GM18868 (cell line): ENCODE measurements around the gene MCM6.

ENCODE experiments used
- ATAC-seq: cut with Tn5 transposase; IDR thresholded peaks from one replicate; pipeline ENCODE4 v1.9.1; 2021; ENCODE audit warnings: mild to moderate bottlenecking, moderate library complexity; ENCODE audit not compliant: unreplicated experiment

MCM6 gene

DNA sequence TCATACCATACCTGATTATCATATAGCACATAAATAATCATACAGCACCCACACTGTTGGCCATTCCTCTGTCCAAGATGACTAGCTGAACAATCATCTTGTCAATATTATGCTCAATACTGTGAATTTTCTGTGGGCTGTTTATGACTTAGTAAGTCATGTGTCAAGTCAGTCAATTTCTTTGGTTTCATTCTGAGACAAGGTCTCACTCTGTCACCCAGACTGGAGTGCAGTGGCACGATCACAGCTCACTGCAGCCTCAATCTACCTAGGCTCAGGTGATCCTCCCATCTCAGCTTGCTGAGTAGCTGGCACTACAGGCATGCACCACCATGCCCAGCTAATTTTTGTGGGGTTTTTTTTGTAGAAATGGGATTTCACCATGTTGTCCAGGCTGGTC lies 5.7 kb downstream of the MCM6 start:
- peak; percentile 73 for ATAC-seq

DNA sequence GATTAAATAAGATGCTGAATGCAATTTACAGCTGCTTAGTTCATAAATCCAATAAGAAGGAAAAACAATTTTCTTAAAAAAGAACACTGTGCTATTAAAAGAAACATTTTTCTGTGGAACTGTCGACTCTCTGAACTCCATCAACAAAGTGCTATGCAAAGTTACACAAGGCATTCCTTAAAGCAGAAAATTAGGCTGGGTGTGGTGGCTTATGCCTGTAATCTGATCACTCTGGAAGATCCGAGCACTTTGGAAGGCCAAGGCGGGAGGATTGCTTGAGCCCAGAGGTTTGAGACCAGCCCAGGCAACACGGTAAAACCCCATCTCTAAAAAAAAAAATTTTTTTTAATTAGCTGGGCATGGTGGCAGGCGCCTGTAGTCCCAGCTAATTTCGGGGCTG lies 13.0 kb downstream of the MCM6 start:
- no peak for ATAC-seq

DNA sequence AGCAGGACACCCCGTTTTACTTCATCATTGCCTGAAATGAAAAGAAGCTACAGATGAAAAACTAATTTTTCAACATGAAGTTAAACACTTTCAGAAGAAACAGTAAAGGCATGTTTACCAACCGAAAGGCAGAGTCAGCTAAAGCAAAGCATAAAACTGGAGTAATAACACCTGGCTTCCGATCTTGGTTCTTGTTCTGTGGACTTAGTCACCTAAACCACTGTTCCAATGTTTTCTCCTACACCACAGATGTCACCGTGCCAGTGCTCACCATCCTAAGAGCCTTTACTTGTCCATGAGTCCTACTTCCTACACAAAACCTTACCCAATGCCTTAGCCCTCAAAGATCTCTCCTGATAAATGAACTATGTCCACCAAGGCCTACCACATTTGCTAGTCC lies 13.5 kb downstream of the MCM6 start:
- no peak for ATAC-seq

DNA sequence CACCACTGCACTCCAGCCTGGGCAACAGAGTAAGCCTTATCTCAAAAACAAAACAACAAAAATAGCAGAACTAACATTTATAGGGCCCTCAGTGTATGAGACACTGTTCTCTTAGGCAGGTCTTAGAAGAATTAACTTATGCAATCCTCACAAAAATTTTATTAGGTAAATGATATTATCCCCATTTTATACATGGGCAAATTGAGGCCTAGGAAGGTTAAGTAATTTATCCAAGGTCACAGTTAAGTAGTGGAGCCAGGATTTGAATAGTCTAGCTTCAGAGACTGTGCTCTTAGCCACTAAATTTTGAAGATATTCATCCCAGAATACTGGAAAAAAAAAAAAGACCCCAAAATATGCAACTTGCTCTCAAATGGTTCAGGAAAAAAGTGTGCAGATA lies 22.8 kb downstream of the MCM6 start:
- no peak for ATAC-seq

DNA sequence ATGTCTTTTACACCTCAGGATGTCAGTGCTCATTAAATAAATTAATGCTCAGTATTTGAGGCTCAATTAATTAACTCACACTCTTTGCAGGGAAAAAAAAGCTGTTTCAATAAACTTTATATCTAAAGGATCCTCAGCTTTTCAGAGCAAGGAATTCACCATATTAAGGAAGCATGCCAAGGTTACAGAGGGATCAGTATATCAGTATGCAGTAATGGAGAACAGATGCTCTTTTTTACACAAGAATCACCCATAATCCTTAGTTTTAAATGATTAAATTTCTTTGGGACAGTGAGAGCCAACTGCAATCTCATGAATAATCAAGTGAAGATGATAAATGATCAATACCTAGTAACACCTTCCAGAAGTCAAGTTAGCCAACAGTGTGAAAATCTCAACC lies 24.4 kb downstream of the MCM6 start:
- no peak for ATAC-seq

DNA sequence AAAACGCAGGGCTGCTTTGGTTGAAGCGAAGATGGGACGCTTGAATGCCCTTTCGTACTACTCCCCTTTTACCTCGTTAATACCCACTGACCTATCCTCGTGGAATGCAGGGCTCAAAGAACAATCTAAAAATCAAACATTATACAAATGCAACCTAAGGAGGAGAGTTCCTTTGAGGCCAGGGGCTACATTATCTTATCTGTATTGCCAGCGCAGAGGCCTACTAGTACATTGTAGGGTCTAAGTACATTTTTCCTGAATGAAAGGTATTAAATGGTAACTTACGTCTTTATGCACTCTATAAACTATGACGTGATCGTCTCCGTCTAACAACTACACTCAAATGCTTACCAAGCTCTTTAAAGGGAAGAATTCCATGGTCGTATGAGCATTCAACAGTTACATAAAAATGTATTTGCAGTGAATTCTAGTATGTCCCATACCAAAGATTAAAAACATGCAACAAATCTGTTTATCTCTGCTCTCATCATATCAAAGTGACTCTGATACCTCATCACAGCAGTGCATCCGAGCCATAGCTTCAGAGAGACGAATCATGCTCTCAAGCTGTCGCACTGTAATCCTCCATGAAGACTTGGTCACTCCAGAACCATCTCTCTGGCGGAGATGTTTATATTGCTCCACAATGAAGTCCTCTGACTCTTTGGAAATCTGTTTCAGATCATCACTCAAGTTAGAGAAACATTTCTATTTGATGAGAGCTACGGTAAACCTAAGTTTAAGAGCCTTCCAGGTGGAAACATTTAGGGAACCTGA lies 25.2 kb downstream of the MCM6 start:
- no peak for ATAC-seq

DNA sequence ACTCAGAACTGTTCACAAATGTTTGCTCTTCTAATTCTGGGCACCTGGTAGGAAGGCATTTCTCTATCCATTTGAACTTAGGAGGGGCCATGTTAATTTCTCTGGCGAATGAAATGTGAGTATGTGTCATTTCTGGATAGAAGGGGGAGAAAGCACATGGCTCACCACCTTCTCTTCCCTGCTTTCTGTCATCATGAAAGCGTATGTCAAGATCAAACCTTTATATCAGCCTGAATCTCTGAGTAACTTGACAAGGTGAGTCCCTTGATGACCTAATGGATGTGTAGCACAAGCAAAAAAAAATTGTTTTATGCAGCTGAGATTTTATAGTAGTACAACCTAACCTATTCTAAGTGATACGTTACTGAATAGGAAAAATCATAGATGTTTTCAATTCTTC lies 27.2 kb downstream of the MCM6 start:
- no peak for ATAC-seq

DNA sequence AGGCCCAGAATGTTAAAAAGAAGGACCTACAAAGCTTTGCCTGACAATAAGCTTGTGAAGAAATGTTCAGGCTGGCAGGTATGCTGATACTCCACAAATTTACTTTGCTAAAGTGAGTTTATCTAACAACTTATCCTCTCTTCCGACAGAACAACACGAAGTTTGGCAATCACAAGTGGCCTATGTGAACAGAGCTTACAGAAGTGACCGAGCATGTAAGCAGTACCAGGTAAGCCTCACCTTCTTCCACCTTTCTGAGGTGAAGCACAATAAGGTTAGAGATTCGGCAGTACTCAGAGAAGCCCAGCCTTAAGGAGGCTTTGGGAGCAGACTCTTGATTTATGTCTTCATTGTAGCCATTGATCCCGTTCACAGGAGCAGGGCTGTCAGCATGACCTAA lies 30.2 kb downstream of the MCM6 start:
- no peak for ATAC-seq

DNA sequence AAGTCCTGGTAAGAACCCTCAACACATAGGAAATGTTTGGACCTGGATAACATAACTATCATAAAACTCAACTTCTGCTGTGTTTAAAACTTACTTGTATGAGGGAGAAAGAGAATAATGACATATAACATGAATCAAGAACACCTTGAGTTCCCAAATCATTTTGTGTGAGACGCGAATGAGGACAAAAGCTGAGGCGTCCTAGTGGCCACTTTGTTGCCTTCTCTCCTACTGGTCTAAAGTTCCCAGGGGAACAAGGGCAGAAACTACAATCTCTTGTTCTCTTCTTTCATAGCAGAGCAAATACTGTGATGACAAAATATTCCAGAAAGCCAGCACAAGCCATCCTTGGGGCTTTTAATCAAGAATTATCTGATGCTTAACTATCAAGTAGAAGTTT lies 31.0 kb downstream of the MCM6 start:
- ATAC-seq, result no peak

DNA sequence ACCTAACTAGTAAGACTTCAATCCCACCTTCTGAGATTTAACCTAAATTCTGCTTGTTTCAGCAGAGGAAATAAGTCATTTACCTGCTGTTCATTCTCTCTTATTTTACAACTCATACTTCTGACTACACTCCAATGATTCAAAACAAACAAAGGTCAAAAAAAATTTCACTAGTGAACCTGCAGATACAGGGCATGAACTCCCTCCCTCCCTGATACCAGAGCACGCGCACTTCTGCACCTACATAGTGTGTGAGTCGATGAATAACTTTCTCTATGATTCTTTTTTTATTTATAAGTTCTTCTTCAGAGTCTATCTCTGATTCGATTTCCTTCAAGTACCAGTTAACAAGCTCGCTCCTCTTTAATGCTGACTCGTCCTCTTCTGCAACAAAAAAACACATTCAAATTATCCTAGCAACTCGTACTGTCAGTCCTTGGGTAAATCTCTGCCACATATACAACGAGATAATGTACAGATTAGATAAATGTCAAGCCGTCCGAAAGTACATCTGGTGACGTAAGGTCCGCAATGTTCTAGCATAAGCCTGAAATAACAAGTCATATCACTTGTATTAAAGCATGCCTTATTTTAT lies 31.8 kb downstream of the MCM6 start:
- ATAC-seq, result no peak

DNA sequence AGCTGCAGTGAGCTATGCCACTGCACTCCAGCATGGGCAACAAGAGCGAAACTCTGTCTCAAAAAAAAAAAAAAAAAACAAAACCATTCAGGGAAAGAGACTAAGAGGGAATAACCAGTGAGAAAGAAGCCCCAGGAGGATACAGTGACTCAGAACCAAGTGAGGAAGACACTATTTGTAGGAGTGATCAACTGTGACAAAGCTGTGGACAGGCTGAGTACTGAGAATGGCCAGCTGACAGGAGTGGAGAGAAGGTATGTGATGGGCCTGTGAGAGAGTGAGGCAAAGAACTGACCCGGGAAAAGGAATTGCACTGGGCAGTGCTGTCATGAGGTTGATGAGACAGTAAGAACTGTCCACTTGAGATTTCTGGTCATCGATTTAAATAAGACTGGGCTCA lies 32.6 kb downstream of the MCM6 start:
- no peak for ATAC-seq

DNA sequence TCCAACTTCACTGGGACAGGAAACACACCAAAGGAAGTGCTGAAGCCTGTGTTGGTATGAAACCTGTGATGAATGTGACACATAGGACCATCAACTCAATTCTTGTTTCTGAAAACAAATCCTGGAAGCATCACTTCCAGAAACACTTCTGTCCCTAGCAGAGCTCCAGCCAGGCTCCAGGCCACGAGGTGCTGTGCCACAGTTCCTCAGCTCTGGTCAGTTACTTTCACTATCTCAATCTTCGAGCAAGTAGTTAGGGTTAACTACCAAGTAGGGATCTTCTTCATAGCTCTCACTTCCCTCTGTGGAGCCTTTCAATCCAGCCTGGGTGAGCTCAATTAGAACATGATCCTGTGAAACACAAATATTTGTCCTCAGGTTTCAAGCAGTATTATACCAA lies 35.6 kb downstream of the MCM6 start:
- no peak for ATAC-seq

DNA sequence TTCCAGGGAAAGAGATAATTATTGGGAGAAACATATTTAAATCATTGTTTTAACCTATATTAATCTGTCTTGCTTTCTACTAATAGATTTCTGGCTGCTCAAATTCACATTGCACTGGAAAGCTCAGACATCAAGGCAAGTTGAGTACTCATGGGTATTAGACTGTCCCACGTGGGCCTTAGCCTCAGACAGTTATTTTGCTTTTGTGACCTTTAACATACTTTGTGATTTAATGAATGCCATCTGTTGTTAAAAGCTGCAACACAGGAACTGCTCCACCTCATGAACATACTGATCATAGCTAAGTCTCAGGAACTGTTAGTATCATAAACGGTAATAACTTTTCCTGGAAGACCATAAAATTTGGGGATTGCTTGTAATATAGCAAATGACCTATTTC lies 36.5 kb downstream of the MCM6 start:
- no peak for ATAC-seq

DNA sequence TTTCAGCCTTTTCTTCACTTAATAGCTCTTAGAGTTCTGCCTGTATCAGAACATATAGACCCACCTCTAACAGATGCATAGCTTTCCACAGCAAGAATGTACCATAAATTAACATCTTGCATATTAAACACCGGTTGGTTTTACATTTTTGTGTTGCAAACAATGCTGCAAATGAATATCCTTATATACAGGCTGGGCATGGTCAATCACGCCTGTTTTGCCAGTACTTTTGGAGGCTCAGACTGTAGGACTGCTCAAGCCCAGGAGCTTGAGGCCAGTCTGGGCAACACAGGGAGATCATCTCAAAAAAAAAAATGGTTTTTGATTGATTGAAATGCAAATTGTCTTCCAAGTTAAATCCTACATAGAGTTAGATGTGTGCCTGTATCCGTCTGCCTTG lies 37.7 kb downstream of the MCM6 start:
- no peak for ATAC-seq

DNA sequence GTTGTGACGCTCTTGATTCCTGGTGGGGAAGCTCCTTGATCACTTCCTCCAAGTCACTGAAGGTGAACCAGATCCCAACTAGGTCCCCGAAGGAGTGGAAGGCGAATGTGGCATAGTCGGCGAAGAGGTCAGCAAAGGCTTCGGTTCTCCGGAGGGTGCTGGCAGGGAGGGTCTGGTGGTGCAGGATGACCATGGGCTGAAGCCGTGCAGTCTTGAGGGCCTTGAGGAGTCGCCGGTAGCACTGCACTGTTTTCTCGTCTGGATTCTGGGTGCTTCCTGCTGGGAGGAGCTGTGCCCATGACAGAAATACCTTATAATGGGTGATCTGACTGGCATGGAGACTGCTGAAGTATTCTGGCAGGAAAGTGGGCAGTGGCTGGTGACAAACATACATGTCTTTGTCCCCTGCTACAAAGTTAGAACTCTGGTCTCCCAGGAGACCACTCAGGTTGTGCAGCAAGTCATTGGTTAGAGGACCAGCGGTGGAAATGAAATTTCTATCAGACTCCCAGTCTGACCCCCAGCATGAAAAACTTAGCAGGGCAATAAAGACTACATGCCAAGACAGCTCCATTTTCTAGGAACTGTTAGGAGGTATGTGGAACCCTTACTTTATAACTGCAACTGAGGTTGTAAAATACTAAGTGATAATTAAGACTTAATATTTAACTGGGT lies 39.5 kb downstream of the MCM6 start, which contains the start of gene LCT:
Gene LCT, minus strand, starts transcription at position 589 of the 675 bp plus-strand sequence. Its CDS starts 15 bp downstream, at position 574.
- no peak for ATAC-seq

DNA sequence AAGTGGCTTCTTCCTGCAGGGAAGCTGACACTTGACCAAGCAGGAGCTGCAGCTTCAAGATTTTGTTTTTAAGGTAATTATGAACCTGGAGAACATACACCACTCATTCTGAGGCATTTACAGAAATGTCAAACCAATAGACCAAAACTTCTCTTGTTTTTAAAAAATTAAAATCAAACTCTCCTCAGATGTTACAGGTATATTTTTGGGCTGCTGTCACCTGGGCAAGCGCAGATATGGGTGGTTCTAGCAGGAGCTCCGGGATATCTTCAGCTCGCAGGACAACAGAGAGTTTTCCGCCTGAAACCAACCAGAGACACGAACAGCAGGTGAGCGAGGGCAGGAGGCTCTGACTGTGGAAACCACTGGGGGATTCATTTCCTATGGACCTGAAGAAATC lies 43.4 kb downstream of the MCM6 start:
- no peak for ATAC-seq

DNA sequence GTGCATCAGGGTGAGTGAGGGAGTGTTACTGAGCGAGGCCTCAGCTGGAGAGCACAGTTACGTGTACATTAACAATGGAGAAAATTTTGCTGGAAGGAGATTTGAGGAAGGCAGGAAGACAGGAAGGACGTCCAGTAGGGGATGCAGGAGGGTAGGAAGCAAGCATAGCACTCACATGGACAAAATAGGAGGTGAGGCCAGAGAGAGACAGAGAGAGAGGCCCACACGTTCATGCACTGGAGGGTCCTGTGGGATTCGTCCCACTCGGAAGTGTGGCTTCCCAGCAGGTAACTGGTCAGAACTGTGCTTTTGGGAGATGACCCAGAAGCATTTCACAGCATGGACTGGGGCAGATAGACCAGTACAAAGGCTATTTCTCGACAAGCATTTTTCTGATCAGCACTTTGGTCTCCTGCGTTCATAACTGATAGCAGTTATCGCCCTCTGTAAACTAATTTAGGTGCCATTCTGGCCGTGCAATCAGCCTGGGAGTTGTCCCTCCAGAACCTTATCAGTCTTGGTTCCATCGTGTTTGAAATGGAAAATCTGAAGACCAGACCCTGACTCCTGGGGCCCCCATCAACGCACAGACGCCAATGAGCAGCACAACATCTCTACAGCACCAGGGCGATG lies 44.9 kb downstream of the MCM6 start:
- ATAC-seq, result no peak

DNA sequence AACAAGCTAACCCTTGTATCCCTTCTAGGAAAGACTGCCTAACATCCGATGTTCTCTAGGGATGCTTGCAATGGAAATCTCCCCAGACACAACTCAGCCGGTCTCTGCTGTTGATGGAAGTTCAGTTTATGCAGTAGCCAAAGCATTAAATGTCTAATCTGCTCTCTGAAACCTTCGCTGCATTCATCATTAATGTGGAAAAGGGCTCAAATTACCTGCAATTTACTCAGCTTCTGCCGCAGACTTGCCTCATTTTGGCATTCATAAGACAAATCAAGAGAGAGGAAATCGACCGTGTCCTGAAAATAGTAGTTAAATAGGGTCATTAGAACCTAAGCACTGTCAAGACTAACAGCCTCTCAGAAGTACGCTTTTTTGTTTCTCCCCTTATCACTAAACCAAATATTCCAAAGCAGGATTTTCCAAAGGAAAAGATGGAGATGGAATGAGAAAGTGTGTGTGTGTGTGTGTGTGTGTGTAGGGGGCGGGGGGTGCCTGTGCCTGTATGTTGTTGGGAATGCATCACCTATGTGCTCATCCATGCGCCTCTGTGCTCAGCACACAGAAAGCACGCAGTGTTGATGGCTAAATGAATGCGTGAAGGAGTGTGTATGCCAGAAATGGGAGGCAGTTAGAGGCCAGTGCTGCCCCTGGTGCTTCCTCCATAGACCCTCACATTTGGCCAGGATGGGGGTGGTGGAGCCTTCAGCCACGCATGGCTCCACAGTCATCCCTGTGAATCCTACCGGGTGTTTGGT lies 46.7 kb downstream of the MCM6 start:
- ATAC-seq, result no peak

DNA sequence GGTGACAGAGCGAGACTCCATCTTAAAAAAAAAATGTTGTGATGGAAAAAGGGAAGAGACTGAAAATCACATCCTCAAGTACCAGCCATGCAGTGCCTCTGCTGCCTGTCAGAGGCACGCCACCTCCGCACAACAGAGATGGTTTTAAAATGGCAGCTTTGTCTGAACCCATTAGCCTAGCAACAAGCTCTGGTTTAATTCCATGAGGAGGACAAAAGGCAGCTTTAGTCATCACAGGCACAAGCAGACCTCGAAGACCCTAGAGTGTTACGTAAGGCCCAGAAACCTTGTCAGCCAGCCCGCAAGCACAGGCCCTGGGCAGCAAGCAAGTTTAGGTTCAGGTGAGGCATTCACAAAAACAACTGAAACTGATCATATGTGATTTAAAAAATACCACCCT lies 49.7 kb downstream of the MCM6 start:
- no peak for ATAC-seq

DNA sequence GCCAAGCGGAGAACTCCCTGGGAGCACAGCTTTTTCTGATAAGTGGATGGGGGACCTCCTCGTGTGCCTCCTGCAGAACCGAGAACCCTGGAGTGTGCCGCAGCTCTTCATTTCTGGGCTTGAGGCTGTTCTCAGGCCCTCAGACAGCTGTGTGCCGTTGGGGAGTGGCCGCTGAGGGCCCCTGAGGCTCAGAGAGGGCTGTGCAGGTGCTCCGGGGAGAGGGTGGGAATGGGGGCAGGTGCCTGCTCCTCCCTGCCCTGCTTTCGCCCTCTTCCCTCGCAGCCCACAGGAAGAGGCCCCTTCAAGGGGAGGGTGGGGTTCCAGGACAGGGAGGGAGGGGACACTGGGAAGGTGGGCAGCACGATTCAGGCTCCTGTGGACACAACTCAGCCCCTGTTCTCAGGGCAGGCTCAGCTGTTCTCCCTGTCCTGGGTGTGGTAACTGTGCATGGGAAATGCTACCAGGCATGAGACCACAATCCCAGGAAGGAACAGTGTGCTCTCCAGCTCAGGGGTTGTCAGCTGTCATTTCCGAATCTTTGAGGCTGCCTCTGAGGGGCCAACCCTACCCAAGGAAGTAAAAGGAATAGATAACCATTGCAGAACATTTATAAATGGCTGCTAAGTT lies 50.6 kb downstream of the MCM6 start:
- ATAC-seq, result no peak

DNA sequence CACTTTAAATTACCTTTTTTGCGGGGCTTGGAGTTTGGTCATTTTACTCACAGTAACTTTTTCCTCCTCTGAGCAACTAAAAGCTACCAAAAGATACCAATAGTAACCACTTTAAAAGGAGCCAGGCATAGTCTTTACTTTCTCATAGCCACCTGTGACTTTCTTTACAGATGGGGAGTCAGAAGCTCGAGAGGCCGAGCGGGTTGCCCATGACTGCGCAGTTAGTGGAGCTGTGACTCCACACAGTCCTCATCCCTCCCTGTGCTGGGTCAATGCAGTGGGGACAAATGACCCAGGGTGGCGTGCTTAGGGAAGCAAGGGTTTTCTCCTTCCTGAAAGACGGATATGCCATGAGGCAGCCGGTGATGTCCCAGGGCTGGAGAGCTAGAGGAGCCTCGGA lies 51.1 kb downstream of the MCM6 start:
- ATAC-seq, result no peak
